A204.1 (cell line): Measurements from ENCODE around the gene EEF1A2.
"Not testable (repeated sequence)": the region's sequence is repeated elsewhere in the genome, so short reads cannot be mapped to it uniquely, and the experiment has no call there.

ENCODE experiments used
- FAIRE-seq: peaks from 2 replicates; lab custom pipeline; 2012; peaks lifted over from hg19 to GRCh38; lab: Jason Lieb, UNC

EEF1A2 gene

GRCh38 chr20:63519668-63520503 is 21.0 kb upstream of the EEF1A2 start:
- no peak for FAIRE-seq

GRCh38 chr20:63518946-63519667 is 20.2 kb upstream of the EEF1A2 start:
- FAIRE-seq = no peak

GRCh38 chr20:63518351-63518861 is 19.5 kb upstream of the EEF1A2 start:
- FAIRE-seq = no peak

GRCh38 chr20:63517376-63518309 is 18.8 kb upstream of the EEF1A2 start:
- FAIRE-seq = no peak

GRCh38 chr20:63514520-63514919 is 15.6 kb upstream of the EEF1A2 start:
- not testable (repeated sequence) for FAIRE-seq

GRCh38 chr20:63513207-63513606 is 14.3 kb upstream of the EEF1A2 start:
- no peak for FAIRE-seq

- no peak for FAIRE-seq
These were observed 10.2 kb upstream of the EEF1A2 start for GRCh38 chr20:63509088-63509564.

GRCh38 chr20:63508072-63508768 is 9.3 kb upstream of the EEF1A2 start:
- FAIRE-seq = no peak

- no peak for FAIRE-seq
These were observed 8.3 kb upstream of the EEF1A2 start for GRCh38 chr20:63507083-63507743.

- no peak for FAIRE-seq
These were observed 6.8 kb upstream of the EEF1A2 start for GRCh38 chr20:63505723-63506122.

- no peak for FAIRE-seq
These were observed 6.4 kb upstream of the EEF1A2 start for GRCh38 chr20:63505281-63505680.

- FAIRE-seq = no peak
These were observed 5.8 kb upstream of the EEF1A2 start for GRCh38 chr20:63504642-63505041.

GRCh38 chr20:63503524-63503923 is 4.6 kb upstream of the EEF1A2 start:
- FAIRE-seq = no peak

GRCh38 chr20:63502671-63503172 is 3.8 kb upstream of the EEF1A2 start:
- FAIRE-seq = no peak

GRCh38 chr20:63501818-63502670 is 3.2 kb upstream of the EEF1A2 start:
- FAIRE-seq = no peak

- FAIRE-seq = no peak
These were observed 2.3 kb upstream of the EEF1A2 start for GRCh38 chr20:63500902-63501817.

- no peak for FAIRE-seq
These were observed 1.4 kb upstream of the EEF1A2 start for GRCh38 chr20:63500151-63500901.
